ENCODE data around the gene GNAS. TPM values are rescaled to one million over a fixed set of nuclear protein-coding genes. Genes with fewer than 3 reads are reported as not detected.

The GNAS gene
- total RNA-seq, 2 experiments from 2014 or later, result 723 to 764 TPM

- ChIA-PET POLR2A (interaction anchor here (0.7 to 1.2 kb wide), 4 partner anchors 15 to 1517 kb away, joined by 3 to 4 read pairs (median 4); partner anchors contain the start of genes NELFCD and RBM38), CTCF (interaction anchor here (1.0 kb wide), 1 partner anchor 257 kb away, joined by 3 read pairs; the partner anchor contains the start of gene STX16)
These were observed 55.0 kb downstream of the GNAS start for GRCh38 chr20:58907320-58908137.

DNA sequence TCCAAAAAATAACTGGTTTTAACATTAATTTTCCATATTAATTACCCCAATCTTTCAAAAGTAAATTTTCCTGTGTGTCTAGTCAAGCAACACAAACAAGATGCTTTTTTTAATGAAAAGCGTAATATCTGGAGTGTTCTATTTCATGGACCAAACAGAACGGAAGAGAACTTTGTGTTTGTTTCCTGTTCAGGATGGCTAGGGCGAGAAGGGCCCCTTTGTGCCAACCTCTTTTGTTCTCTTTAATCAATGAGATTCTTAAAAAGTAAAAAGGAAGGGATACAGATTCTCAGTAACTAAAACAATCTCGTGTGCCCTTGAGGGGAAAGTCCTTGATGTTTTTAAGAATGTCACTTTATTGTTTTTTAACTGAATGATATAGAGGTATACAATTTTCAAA lies 55.7 kb downstream of the GNAS start:
- POLR2A ChIA-PET, result interaction anchor here (0.7 to 1.2 kb wide), 3 partner anchors 16 to 73 kb away, joined by 3 to 4 read pairs (median 4); partner anchors contain the start of gene NELFCD
- CTCF ChIA-PET, result interaction anchor here (1.0 kb wide), 1 partner anchor 257 kb away, joined by 3 read pairs; the partner anchor contains the start of gene STX16

DNA sequence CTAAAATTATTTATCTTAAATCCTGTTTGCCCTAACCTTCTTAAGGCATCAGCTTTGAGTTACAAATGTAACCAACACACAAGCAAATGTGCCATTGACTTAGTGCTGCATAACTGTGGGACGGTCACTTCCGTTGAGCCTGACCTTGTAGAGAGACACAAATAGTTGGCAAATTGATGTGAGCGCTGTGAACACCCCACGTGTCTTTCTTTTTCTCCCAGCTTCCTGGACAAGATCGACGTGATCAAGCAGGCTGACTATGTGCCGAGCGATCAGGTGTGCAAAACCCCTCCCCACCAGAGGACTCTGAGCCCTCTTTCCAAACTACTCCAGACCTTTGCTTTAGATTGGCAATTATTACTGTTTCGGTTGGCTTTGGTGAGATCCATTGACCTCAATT lies 56.4 kb downstream of the GNAS start:
- ChIA-PET POLR2A (no interaction called here), CTCF (no interaction called here)

DNA sequence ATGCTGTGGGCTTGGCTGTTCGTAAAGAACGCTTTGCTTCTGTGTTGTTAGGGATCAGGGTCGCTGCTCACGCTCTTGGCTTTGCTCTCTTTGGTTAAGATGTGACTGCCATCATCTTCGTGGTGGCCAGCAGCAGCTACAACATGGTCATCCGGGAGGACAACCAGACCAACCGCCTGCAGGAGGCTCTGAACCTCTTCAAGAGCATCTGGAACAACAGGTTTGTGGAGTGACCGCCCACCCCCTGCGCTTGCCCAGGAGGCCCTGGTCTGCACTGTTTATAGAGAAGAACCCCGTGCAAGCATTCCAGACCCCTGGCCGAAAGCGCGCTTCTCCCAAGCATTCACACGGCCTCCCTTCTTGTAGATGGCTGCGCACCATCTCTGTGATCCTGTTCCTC lies 57.1 kb downstream of the GNAS start:
- ChIA-PET POLR2A (no interaction called here), CTCF (no interaction called here)

GRCh38 chr20:58910473-58910872 lies 58.0 kb downstream of the GNAS start:
- ChIA-PET CTCF (no interaction called here), POLR2A (no interaction called here)

DNA sequence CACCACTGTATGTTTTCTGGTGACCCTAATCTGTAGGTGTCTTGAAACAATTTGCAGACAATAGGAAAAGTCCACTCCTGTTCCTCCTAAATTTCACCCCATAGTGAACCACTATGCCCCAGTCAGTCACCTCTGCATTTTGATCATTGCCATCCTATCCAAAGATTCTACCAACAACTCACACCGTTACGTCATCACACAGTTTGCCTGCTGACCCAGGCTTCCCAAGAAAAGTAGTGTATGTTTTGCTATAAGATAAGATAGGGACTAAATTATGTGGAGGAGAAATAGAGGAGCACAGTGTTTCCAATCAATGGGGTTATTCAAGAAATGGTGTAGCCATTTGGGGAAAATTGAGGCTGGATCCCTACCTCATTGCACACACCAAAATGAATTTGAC lies 58.8 kb downstream of the GNAS start:
- CTCF ChIA-PET, result no interaction called here
- POLR2A ChIA-PET, result no interaction called here

DNA sequence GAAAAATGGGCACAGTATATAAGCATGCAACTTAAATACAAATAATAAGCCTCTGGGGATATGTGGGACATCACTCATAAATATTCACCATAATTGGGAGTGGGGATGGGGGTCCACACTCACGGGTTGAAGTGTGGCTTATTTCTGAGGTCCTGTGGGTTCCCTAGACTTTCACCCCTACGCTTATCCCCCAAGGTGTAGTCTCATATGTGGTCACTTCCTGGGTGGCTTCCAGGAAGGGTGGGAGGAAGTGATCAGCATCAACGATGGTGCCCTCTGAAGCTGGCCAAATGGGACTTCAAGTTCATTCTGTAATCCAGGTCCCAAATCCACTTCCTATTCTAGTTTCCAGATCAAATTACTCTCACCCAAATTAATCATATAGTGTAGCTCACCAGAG lies 59.5 kb downstream of the GNAS start:
- POLR2A ChIA-PET, result no interaction called here
- CTCF ChIA-PET, result no interaction called here

- POLR2A ChIA-PET, result no interaction called here
- CTCF ChIA-PET, result no interaction called here
These were observed 60.6 kb downstream of the GNAS start for GRCh38 chr20:58913079-58913478.

DNA sequence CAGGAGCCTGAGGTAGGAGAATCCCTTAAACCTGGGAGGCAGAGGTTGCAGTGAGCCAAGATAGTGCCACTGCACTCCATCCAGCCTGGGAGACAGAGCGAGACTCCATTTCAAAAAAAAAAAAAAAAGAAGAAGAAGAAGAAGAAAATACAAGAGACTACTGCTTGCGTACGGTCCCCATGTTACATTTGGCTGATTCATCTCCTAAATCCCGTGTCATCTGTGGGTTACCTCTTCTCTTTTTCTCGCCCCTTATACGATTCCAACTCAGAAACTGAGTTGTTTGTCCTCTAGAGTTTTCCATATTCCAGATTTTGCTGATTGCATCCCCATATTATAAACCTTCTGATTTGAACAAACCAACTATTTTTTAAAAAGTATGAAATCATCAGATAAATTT lies 66.1 kb downstream of the GNAS start:
- ChIA-PET POLR2A (no interaction called here), CTCF (no interaction called here)

DNA sequence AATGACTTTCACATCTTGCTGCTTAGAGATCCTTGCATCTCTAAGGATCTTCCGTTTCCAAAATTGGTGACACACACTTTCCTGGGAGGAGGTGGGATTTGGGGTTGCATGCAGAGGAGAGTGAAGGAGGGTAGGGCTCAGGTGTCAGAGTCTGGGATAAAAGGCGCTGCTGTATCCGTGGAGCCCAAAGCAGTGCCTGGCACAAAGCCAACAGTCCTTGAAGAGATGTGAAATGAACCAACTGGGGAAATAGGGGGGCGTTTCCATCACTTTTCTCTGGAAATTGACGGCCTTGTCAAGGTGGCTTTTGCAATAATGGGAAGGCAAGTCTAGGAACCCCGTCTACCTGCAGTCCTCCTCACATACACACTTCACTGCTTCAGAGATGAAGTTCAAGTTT lies 69.0 kb downstream of the GNAS start:
- CTCF ChIA-PET, result no interaction called here

DNA sequence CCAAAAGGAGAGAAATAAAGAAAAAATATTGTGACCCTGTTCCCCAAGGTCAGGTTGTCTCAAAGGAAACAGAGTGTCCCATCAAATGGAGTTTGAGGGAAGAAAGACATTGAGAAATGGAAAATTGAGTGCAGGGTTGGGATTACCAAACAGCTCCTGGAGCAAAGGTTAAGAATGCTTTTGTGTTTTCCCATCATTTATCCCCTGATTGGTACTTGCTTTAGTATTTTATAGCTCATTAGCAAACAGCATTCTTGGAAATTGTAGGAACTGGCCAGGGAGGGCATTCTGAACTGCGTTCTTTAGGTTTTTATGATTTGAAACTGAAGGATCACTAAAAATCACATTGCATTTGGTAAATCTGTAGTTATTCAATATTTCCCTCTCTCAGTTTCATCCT lies 69.5 kb downstream of the GNAS start:
- ChIA-PET POLR2A (no interaction called here), CTCF (no interaction called here)

More for the DNA sequence above, 69.0 kb downstream of the GNAS start:
- POLR2A ChIA-PET, result no interaction called here

GRCh38 chr20:58923117-58923712 lies 70.7 kb downstream of the GNAS start:
- CTCF ChIA-PET, result no interaction called here
- POLR2A ChIA-PET, result no interaction called here

DNA sequence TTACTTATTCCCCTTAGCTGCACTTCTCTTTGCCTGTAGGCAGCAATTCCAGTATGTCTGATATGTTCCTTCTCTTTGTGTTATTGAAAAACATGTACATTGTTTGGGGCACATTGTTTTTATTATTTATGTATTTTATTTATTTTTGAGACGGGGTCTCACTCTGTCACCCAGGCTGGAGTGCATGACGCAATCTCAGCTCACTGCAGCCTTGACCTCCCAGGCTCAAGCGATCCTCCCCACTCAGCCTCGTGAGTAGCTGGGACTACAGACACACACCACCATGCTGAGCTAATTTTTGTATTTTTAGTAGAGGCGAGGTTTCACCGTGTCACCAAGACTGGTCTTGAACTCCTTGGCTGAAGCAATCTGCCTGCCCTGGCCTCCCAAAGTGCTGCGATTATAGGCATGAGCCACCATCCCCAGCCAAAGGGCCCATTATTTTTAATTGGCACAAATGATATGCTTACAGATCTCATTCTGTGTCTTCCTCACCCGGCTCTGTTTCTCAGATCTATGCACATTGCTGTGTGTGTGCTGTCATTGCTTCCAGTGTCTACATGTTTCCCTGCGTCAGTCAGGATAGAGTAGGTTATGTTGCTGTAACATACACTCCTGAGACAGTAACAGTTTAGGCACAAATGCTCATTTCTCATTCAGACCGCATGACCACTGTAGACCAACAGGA lies 74.4 kb downstream of the GNAS start:
- ChIA-PET CTCF (no interaction called here), POLR2A (no interaction called here)

- CTCF ChIA-PET, result no interaction called here
- POLR2A ChIA-PET, result no interaction called here
These were observed 75.1 kb downstream of the GNAS start for GRCh38 chr20:58927490-58928061.

DNA sequence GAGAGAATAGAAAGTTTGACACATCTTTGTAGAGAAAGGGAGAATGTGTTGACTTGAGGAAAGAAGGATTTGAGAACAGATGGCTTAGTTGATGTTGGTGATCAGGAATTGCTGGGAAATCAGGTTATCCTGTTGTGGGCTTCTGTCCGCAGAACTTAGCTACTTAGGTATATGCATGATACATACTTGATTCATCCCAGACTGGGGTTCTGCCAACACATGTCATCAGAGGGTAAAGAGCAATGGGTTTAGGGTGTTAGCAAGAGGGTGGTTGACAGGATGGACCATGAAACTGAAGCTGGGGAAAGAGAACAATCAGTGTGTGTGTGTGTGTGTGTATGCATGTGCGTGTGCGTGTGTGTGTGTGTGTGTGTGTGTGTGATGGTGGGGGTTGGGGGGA lies 78.0 kb downstream of the GNAS start:
- ChIA-PET POLR2A (no interaction called here), CTCF (no interaction called here)

DNA sequence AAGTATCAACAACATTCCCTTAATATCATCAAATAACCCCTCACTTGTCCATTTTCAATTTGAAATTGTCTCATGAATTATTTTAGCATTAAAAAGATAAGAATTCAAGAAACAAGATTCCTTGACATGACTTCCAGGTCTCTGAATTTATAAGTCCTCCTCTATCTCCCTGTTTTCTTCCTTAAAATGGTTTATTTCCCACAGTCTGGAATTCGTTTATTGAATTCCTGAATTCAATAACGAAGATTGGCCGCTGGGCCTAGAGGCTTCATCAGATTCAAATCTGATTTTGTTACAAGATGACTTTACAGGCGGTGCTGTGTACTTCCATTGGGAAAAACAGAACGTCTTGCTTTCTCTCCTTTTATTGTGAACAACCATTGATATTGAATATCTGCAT lies 79.7 kb downstream of the GNAS start:
- CTCF ChIA-PET, result no interaction called here

GRCh38 chr20:58938078-58938477 lies 85.6 kb downstream of the GNAS start:
- ChIA-PET CTCF (no interaction called here), POLR2A (no interaction called here)

More for the DNA sequence above, 79.7 kb downstream of the GNAS start:
- POLR2A ChIA-PET, result no interaction called here

DNA sequence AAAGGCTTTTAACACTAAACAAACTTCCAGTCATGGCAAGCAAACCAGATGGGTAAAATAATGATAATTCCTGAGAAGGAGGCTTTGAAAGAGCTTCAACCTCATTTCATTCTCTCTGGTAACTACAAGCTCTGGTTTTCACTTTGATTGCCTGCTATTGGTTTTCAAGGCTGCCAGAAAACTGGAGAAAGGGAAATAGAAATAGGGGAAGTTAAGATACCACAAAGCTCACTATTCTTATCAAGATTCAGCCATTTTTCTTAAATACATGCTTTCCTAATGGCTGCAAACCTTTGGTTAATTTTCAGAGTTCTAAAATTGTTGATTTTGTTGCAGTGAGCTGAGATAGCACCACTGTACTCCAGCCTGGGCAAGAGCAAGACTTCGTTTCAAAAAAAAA lies 86.0 kb downstream of the GNAS start:
- ChIA-PET POLR2A (no interaction called here), CTCF (no interaction called here)

- ChIA-PET CTCF (no interaction called here), POLR2A (no interaction called here)
These were observed 89.0 kb downstream of the GNAS start for GRCh38 chr20:58941471-58941870.

DNA sequence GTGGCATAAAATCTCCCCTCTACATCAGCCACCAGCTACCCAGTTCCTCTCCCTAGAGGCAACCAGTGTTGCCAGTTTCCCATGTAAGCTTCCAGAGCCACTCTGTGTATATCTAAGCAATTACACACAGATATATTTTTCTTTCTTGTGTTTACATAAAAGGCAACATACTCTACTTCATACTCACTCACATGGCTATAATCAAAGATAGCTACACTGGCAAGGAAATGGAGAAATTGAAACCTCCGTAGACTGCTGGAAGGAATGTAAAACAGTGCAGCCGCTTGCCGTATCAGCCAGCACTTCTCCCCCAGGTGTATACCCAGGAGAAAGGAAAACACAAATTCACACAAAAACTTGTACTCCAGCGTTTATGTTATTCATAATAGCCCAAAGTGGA lies 90.0 kb downstream of the GNAS start:
- CTCF ChIA-PET, result no interaction called here

DNA sequence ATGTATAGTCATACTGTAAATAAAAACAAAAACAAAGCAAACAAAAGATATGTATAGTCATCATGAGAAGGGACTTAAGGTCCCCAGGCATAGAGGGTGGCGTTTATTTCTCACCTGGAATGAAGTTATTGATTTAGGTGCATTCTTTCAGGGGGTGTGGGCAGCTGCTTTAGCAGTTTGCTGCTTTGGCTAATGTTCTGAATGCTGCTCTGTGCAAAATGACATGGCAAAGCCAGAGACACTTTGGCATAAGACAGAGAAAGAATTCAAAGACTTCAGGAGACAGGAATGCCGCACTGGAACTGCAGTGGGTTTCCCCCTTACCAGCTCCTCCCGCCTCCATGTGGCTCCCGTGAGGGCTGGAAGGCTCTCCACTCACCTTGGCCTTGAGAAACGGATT lies 92.1 kb downstream of the GNAS start:
- ChIA-PET POLR2A (no interaction called here), CTCF (no interaction called here)

More for the DNA sequence above, 90.0 kb downstream of the GNAS start:
- POLR2A ChIA-PET, result interaction anchor here (0.6 kb wide), 1 partner anchor 11 kb away, joined by 3 read pairs; no protein-coding TSS in a partner anchor
